NCI-H1930 (cell line): Measurements from ENCODE around the gene P4HA2.
"Not testable (repeated sequence)": the region's sequence is repeated elsewhere in the genome, so short reads cannot be mapped to it uniquely, and the experiment has no call there.

Source experiments
- DNase-seq, 2 experiments: peaks; one replicate each; lab custom pipeline; 2025; lab: John Stamatoyannopoulos, UW

Gene P4HA2

DNA sequence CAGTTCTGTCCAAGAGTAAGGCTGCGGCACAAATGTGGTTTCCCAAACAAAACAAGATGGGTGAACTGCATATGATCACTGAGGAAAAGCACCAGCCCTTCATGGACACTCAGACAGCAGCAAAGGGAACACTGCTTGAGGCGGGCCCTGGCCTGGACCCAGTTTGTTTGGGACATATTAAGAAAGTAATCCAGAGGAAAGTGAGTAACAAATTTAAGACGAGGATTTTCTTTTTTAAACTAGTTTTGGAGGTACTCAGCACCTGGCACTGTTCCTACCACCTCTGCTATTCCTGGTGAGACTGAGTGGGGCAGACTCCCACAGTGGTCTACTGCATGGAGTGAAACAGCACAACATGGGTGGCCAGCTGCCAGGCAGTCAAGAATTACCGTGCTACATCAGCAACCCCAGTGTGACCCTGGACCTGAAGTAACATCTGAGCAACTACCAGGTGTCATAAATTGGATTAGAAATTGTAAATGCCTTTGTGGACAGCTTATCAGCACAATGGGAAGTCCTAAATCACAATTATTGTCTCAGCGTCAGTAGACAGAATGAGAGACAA is 28.5 kb downstream of the P4HA2 start:
- no peak for DNase-seq

DNA sequence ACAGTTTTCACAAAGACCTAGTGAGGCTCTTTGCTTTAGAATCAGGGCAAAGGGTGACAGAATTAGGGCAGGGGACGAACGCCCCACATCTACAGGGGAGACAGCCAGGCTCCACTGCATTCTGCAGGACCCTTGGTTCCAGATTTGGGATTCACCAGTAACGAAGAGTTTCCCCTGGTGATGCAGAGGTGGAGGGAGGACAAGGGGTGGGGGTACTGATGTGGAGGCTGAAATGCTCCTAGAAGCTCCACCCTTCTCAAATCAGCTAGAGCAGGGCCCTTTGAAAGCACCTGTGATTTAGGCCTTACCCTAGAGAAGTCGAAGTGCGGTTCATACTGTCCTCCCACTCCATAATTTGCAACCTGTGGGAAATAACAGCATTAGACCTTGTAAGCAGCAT is 29.1 kb downstream of the P4HA2 start:
- no peak for DNase-seq

DNA sequence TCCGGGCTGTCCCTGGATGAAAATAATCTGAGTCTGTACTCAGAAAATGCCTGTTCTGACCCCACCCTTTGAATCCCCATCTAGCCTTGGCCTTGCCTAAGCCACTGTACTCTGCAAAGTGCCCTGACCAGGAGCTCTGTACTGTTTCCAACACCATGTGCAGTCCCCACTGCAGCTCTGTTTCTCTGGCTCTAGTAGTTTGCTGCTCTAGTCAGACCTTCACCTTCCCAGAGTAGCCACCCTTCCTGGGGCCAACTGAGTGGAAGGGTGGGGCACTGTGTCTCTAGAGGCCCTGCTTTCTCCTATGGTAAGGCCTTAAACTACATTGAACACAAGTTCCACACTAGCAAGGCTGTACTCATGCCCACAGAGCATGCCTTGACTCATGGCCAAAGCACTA is 31.9 kb downstream of the P4HA2 start:
- no peak for DNase-seq

DNA sequence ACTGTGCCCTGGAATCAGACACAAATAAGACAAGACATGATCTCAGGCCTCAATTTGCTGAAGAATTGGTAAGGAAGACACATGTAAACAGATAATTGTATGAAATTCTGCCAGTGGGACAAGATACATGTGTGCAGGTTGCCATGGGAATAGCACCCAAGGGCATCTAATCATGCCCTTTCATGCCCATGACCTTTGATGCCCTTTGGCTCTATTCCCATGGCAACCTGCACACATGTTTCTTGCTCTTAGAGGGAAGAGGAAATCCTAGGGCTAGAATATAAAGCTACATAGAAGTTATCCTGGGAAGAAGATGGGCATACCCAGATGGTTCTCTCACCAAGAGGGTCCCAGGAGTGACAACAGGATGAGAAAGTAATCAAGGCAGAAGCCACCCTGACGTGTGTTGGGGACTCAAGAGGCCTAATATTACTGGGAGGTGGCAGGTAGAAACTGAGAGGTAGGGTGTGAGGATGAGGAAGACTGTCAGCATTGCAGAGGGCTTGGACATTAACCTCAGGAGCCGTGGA is 34.4 kb downstream of the P4HA2 start:
- DNase-seq, result no peak

DNA sequence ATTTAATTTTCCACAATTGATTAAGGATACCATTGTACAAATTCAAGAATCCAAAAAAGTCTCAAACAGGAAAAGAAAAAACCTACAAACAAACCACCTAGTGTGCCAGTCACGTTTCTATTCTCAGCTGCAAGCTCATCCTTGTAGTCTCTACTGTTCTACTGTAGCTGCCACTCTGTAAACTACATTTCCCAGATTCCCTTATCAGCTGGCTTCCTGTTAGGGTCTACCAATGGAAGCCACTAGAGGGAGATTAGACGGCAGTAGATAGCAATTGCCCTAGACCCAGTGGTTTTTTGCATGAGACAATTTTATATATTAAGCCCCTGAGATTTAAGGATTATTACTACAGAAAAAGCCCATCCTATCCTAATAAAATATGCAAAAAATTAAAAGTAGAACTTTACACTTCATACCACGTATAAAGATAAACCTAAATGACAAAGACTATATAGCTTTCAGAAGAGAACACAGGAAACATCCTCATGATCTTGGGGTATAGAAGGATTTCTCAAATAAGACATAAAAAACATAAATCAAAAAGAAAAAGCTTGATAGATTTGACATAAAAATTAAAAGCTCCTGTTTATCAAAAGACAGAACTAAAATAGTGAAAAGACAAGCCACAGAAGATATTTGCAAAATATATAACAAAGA is 37.4 kb downstream of the P4HA2 start:
- DNase-seq, result peak; percentile 34 to 36

DNA sequence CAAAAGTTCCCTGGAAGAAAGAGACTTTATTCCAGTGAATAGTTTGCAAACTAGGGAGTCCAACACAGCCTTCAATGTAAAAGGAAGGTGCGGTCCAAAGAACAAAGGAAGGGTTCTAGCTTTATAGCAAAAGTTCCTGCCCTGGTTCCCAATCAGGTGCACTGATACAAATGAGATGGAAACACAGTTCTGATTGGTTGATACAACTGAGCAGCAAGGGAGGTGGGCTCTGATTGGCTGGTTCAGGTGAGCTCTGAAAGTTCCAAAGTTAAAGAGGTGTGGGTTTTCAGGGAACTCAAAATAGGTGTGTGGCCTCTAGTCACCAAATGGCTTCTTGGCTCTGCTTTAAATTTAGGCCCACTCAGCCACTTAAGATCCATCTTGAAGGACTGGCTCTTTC is 43.1 kb downstream of the P4HA2 start:
- DNase-seq, result no peak

DNA sequence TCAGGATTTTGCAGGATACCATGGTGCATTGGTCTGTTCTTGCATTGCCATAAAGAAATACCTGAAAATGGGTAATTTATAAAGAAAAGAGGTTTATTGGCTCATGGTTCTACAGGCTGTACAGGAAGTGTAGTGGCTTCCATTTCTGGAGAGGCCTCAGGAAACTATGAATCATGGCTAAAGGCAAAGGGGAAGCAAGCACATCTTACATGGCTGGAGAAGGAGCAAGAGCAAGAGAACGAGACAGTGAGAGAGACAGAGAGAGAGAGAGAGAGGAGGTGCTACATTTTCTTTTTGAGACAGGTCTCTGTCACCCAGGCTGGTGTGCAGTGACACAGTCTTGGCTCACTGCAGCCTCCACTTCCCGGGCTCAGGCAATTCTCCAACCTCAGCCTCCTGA is 43.9 kb downstream of the P4HA2 start:
- no peak for DNase-seq

DNA sequence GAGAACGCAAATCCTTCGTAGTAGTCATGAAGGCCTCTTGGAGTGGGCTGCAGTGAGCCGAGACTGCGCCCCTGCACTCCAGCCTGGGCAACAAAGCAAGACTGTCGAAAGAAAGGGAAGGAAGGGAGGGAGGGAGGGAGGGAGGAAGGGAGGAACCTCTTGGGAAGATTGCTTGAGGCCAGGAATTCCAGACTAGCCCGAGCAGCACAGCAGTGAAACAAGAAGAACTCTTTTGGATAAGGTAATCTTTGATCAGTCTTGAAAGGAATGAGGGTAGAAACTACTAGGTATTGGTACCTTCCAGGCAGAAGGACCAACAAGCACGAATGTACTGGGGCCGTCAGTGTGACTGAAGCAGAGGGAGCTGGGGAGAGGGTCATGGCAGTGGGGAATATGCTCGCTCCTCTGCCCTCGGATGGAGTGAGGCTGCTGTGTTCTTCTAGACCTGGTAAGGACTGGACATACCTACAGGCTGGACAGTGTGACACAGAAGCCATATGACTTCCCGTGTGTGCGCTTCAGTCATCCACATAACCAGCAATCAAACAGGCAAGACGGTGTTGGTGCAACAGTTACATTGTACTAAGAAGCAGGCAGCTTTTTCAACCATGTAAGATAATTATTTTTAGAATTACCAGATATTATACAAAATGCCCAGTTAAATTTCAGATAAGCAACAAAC is 45.2 kb downstream of the P4HA2 start:
- DNase-seq, result no peak

DNA sequence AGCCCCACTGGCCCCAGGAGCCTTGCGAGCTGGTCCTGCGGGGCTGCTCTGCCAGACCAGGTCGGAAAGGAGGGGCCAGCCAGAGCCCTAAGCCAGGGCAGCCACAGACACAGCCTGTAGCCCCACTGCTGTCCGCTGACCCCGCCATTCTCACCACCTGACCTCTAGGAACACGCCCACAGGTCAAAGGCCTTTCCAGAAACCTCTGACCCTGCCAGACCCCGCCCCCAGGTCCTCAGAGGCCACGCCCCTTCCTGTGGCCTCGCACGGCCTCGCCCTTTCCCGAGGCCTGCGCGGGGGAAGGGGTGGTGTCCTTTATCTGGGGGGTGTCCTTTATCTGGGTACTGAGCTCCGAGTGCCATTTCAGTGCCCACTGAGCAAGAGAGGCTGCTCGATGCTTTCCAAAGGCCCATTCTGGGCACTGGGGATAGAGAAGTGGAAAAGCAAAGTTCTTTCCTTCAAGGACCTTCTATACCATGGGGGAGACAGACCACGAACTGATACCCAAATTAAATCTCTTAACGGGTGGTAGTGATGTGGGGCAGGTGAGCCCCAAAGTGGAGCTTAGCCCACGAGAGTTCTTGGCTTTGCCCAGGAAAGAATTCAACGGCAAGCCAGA is 46.5 kb downstream of the P4HA2 start:
- no peak for DNase-seq

DNA sequence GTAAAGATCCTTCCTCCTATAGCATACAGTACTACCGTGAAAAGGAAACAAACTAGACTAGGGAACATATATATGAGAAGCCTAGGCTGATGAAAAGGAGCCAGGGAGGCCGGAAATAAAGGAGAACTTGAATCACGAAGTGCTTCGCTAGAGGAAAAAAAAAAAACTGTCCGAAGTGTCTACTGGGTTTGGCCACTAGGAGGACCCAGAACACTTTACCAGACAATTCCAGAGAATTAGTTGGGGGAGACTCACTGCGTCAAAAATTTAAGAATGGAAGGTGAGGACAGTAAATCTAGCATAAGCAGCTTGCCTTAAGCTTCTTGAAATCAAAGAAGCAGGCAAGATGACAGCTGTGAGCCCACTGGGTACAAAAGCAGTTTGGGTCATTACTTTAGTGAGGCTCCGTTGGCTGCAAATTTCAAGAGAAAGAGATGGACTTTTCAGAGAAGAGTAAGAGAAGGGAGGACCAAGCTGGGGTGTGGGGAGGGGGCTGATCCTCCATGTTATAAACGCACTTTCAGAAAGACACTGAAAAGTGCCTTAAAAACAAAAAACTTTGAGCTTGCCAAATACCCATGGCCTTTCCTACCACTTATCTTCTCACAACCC is 47.4 kb downstream of the P4HA2 start:
- DNase-seq, result no peak

DNA sequence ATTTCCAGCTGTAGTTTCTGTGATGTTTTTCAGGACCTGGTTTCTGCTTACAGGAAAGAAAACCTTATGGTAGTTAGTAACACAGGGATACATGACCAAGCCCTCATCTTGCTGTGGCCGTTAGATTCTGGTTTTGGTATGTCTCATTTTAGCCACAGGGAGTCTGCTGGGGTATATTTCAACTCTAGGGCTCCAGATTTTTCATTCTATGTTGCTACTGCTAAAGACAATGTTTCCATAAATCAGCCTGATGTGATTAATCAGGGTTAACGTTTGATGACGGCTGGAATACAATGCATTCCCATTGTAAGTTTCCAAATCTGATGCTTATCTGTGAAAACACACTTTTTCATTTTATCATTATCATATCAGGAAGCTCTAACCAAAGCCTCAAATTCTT is 48.2 kb downstream of the P4HA2 start:
- no peak for DNase-seq

DNA sequence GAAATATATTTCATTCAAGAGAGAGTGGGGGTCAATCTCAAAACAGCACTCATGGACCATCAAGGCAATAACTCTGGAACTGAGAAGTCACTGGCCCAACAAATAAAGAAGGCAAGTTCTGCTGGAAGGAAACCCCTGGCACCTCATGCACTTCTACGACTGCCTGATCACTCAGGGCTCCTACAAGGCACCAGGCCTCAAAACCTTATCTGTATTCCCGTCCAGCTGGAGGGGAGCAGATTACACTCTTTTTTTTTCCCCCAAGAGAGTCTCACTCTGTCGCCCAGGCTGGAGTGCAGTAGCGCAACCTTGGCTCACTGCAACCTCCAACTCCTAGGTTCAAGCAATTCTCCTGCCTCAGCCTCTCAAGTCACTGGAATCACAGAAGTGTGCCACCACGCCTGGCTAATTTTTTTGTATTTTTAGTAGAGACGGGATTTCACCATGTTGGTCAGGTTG is 49.9 kb downstream of the P4HA2 start:
- no peak for DNase-seq

DNA sequence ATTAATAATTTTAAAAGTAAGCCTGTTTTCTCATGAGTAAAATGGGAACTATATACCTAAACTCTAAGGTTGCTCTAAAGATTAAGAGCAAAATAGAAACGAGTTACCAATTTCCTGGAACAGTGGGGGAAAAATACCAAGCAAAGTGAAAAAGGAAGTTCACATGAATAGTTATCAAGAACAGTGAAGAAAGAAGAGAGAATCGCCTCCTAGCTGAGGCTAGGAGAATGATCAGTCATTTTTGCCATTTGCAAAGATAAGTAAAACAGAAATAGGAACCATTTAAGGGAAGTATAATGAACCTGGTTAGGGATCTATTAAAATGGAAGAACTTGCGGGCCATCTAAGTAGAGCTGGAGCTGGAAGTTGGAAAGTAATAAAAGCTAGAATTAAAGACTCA is 50.7 kb downstream of the P4HA2 start:
- DNase-seq, result no peak

DNA sequence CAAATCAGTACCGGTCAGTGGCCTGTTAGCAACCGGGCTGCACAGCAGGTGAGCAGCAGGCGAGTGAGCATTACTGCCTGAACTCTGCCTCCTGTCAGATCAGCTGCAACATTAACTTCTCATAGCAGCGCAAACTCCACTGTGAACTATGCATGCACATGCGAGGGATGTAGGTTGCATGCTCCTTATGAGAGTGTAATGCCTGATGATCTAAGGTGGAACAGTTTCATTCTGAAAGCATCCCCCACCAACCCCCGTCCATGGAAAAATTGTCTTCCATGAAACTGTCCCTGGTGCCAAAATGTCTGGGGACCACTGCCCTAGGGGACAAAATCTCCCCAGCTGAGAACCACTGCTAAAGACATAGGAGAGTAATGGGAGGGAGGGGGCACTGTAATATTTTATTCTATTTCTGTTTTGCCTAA is 51.1 kb downstream of the P4HA2 start:
- no peak for DNase-seq

DNA sequence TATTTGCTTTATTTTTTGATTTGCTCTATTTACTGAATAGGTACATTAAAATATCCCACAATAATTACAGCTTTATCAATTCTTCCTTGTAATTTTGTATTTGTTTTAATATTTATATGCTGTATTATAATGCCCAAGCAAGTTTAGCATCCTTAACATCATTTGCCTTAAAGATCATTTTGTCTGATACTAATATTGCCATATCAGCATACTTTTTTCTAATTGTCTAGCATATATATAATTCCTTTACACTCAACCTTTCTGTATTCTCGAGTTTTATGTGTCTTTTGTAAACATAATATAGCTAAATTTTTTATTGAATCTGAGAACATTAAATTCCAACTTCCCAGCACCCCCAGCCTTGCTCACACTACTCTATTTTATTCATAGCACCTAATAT is 64.7 kb downstream of the P4HA2 start:
- DNase-seq, result no peak

DNA sequence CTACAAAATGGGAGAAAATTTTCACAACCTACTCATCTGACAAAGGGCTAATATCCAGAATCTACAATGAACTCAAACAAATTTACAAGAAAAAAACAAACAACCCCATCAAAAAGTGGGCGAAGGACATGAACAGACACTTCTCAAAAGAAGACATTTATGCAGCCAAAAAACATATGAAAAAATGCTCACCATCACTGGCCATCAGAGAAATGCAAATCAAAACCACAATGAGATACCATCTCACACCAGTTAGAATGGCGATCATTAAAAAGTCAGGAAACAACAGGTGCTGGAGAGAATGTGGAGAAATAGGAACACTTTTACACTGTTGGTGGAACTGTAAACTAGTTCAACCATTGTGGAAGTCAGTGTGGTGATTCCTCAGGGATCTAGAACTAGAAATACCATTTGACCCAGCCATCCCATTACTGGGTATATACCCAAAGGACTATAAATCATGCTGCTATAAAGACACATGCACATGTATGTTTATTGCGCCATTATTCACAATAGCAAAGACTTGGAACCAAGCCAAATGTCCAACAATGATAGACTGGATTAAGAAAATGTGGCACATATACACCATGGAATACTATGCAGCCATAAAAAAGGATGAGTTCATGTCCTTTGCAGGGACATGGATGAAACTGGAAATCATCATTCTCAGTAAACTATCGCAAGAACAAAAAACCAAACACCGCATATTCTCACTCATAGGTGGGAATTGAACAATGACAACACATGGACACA is 65.9 kb downstream of the P4HA2 start:
- DNase-seq, result not testable (repeated sequence)

DNA sequence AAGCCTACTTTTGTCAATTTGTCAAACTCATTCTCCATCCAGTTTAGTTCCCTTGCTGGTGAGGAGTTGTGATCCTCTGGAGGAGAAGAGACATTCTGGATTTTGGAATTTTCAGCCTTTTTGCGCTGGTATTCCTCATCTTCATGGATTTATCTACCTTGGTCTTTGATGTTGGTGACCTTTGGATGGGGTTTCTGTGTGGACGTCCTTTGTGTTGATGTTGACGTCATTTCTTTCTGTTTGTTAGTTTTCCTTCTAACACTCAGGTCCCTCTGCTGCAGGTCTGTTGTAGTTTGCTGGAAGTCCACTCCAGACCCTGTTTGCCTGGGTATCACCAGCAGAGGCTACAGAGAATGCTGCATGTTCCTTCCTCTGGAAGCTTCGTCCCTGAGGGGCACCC is 71.2 kb downstream of the P4HA2 start:
- DNase-seq, result no peak

DNA sequence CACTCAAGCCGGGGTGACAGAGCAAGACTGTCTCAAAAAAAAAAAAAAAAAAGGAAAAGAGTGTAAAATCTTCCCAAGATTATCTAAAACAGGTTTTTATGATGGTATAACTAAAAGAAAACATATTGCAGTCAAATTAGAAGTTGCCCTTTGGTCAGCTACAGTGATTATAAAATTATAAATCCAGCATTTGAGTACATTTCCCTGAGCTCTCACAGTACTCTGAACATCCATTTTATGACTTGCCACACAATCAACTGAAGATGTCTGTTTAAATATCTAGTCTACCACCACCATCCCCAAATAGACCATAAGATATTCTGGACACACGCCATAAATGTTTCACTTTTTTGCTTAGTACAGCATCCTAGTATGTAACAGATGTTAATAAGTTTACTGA is 77.1 kb downstream of the P4HA2 start:
- DNase-seq, result no peak

DNA sequence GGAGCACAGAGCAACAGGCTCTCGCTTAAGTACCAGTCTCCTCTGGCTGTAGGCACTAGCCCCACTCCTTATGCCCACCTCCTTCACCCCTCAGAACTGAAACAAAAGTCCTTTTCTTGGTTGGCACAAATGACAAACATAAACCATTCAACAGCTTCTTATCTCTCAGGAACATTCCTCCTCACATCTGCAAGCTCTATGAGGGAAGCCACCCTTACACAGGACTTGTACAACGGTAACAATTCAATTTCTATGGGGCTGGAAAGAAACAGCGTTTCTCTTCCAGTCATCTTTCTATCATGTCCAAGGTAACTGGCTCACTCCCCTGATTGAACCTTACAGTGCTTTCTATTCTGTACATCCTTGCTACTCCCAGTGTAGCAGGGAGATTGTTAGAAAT is 80.0 kb downstream of the P4HA2 start:
- DNase-seq, result no peak

DNA sequence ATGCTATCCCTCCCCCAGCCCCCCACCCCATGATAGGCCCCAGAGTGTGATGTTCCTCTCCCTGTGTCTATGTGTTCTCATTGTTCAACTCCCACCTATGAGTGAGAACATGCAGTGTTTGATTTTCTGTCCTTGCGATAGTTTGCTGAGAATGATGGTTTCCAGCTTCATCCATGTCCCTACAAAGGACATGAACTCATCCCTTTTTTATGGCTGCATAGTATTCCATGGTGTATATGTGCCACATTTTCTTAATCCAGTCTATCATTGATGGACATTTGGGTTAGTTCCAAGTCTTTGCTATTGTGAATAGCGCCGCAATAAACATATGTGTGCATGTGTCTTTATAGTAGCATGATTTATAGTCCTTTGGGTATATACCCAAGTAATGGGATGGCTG is 82.3 kb downstream of the P4HA2 start:
- not testable (repeated sequence) for DNase-seq

DNA sequence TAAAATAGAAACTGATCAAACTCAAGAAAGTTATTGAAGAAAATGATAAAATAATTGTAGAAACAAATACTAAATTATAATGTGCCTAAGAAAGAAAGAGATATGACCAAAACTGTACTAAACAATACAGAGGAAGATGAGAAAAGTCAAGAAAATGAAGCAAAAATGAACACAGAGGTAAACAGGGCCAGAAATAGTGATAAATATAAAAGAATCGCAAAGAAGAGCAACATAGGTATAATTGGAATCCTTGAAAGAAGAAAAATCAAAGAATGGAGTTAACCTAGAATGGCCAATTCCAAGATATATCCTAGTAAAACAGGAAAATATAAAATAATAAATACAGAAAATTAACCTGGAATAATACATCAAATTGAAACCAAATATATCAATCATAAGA is 84.5 kb downstream of the P4HA2 start:
- DNase-seq, result no peak

DNA sequence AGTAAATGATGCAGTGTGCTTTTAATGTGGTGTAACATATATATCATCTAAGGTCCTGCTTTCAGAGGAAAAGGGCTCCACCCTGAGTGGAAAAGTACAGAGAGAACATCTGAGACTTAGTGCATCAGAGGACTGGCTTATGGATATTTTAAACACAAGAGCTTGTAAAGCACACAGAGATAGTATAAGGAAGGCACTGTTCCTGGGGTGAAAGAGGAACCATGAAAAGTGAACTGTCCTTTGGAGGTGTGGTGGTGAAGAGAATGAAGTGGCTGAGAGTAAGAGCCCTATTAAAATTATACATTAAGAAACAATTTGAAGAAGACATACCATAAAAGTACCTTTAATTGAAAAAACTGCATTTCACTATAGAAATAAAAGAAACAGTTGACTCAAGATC is 85.2 kb downstream of the P4HA2 start:
- DNase-seq, result no peak
